ENCODE data around the gene ATP6AP1. TPM values are rescaled to one million over a fixed set of nuclear protein-coding genes. Genes with fewer than 3 reads are reported as not detected.
A peak's percentile ranks its signal among the peaks of the same experiment; 100 is the strongest.

The ATP6AP1 gene
- total RNA-seq, 6 experiments from 2014 or later = 26.5 to 41.4 (median 32.4) TPM

- no peak overlapping the region for H3K4me3 ChIP-seq
- no peaks in the 10 kb centered on the region for H3K27me3 ChIP-seq
- H3K27ac ChIP-seq = no peak overlapping the region
- H3K36me3 ChIP-seq = no peaks in the 10 kb centered on the region
- H3K4me1 ChIP-seq = no peaks in the 10 kb centered on the region
- intact Hi-C loops (cut with DNase I) = no loop called here
- H3K9me3 ChIP-seq = no peaks in the 10 kb centered on the region
- TF ChIP-seq POLR2A (IDR thresholded peaks at IDR 0.05) (no peak), CTCF (IDR thresholded peaks at IDR 0.05) (no peak)
- no peak for DNase-seq
- peak; percentile 46 to 64 (median 60) for ATAC-seq
- 68% methylated on average over 3 of the region's 19 CpGs for WGBS (ENCODE audit: insufficient coverage, low coverage, low lambda C conversion rate, missing lambda C conversion rate)
Measured at GRCh38 chrX:154419688-154420401, 8.6 kb upstream of the ATP6AP1 start.

- intact Hi-C loops (cut with DNase I) = no loop called here
- 80% methylated on average over 1 of the region's 10 CpGs for WGBS (ENCODE audit: insufficient coverage, low coverage, low lambda C conversion rate, missing lambda C conversion rate)
- Histone ChIP-seq H3K36me3 (no peaks in the 10 kb centered on the region), H3K27ac (no peak overlapping the region), H3K4me1 (no peaks in the 10 kb centered on the region), H3K4me3 (no peak overlapping the region), H3K27me3 (no peaks in the 10 kb centered on the region), H3K9me3 (no peaks in the 10 kb centered on the region)
- DNase-seq = no peak
- ATAC-seq = no peak
- TF ChIP-seq CTCF (IDR thresholded peaks at IDR 0.05) = no peak
- no peak for TF ChIP-seq POLR2A (IDR thresholded peaks at IDR 0.05)
Measured at GRCh38 chrX:154420402-154420756, 8.1 kb upstream of the ATP6AP1 start.

- 70% methylated on average over 10 of the region's 13 CpGs for WGBS (ENCODE audit: insufficient coverage, low coverage, low lambda C conversion rate, missing lambda C conversion rate)
- peaks cover 0 to 11% (median 0%) of the 10 kb centered on the region in 4 donors for H3K4me1 ChIP-seq
- TF ChIP-seq POLR2A (IDR thresholded peaks at IDR 0.05) = no peak
- H3K36me3 ChIP-seq = no peaks in the 10 kb centered on the region
- DNase-seq (no peak), ATAC-seq (no peak)
- H3K27ac ChIP-seq = no peak overlapping the region
- intact Hi-C loops (cut with DNase I) = no loop called here
- no peaks in the 10 kb centered on the region for H3K27me3 ChIP-seq
- H3K9me3 ChIP-seq = no peaks in the 10 kb centered on the region
- no peak overlapping the region for H3K4me3 ChIP-seq
Measured at GRCh38 chrX:154426916-154427770, 1.3 kb upstream of the ATP6AP1 start.

GRCh38 chrX:154429711-154430110 is 1.2 kb downstream of the ATP6AP1 start:
- H3K27me3 ChIP-seq = no peaks in the 10 kb centered on the region
- no peak for TF ChIP-seq CTCF (IDR thresholded peaks at IDR 0.05)
- no peaks in the 10 kb centered on the region for H3K9me3 ChIP-seq
- 88% methylated on average over 2 of the region's 2 CpGs for WGBS (ENCODE audit: insufficient coverage, low coverage, low lambda C conversion rate, missing lambda C conversion rate)
- ATAC-seq (no peak), DNase-seq (no peak)
- intact Hi-C loops (cut with DNase I) = no loop called here
- peaks cover 0 to under 1% (median 0%) of the 10 kb centered on the region in 4 donors for H3K36me3 ChIP-seq
- H3K4me3 ChIP-seq = no peak overlapping the region
- H3K4me1 ChIP-seq = peaks cover 0 to 11% (median 0%) of the 10 kb centered on the region in 4 donors
- H3K27ac ChIP-seq = no peak overlapping the region

GRCh38 chrX:154430479-154430878 is 2.0 kb downstream of the ATP6AP1 start:
- 63% methylated on average over 6 of the region's 6 CpGs for WGBS (ENCODE audit: insufficient coverage, low coverage, low lambda C conversion rate, missing lambda C conversion rate)
- Histone ChIP-seq H3K27ac (no peak overlapping the region), H3K4me1 (peaks cover 0 to 11% (median 0%) of the 10 kb centered on the region in 4 donors), H3K36me3 (peaks cover 0 to 2% (median 0%) of the 10 kb centered on the region in 4 donors), H3K4me3 (no peak overlapping the region), H3K9me3 (no peaks in the 10 kb centered on the region), H3K27me3 (no peaks in the 10 kb centered on the region)
- ATAC-seq (no peak), DNase-seq (no peak)
- TF ChIP-seq POLR2A (IDR thresholded peaks at IDR 0.05) = no peak
- no peak for TF ChIP-seq CTCF (IDR thresholded peaks at IDR 0.05)
- intact Hi-C loops (cut with DNase I) = no loop called here
